ENCODE results near the gene HK1.

Gene HK1

DNA sequence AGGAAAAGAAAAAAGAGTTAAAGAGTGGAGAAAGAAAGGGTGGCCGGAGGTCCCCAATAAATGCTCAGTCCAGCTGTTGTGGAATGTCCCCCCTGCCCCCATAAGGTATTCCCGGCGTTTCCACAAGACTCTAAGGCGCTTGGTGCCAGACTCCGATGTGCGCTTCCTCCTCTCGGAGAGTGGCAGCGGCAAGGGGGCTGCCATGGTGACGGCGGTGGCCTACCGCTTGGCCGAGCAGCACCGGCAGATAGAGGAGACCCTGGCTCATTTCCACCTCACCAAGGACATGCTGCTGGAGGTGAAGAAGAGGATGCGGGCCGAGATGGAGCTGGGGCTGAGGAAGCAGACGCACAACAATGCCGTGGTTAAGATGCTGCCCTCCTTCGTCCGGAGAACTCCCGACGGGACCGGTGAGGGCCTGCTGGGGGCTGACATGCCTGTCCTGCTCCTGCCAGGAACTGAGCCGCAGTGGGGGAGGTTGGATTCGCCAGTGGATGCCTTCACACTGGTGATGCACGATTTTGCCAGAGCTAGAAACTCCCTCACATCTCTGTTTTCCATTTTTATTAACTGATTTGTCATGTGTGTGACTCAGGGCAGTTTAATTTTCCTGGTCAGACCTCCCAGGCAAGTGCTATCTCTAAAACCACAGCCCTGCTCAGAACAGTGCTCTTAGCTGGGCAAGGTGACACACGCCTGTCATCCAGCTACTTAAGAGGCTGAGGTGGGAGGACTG, 104.3 kb downstream of the HK1 start:
- DNase-seq = no peak

DNA sequence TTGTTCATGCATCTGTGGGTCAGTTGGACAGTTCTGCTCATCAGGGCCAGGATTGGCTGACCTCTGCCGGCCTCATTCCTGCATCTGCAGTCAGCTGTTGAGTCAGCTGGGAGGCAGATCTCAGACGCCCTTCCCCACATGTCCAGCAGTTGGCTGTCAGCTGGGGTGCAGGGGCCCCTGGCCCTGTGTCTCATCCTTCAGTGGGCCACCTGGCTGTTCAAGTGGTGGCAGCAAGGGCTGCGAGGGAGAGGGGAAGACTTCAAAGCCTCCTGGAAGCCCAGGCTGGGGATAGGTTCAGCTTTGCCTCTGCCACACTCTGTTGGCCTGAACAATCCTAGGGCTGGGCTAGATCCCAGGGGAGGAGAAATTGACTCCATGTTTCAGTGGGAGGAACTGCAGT, 105.3 kb downstream of the HK1 start:
- DNase-seq = no peak

DNA sequence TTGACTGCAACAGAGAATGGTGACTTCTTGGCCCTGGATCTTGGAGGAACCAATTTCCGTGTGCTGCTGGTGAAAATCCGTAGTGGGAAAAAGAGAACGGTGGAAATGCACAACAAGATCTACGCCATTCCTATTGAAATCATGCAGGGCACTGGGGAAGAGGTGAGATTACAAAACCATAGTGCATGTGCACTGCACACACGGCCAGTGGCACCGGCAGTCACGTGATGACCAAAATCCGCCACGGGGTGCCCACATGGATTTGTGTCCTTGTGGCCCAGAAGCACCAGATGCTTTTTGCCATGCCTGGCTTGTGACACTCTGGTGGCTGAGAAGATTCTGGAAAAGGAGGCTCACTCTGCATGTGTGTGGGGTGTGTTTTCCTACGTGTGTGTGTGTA, 106.0 kb downstream of the HK1 start:
- no peak for DNase-seq

DNA sequence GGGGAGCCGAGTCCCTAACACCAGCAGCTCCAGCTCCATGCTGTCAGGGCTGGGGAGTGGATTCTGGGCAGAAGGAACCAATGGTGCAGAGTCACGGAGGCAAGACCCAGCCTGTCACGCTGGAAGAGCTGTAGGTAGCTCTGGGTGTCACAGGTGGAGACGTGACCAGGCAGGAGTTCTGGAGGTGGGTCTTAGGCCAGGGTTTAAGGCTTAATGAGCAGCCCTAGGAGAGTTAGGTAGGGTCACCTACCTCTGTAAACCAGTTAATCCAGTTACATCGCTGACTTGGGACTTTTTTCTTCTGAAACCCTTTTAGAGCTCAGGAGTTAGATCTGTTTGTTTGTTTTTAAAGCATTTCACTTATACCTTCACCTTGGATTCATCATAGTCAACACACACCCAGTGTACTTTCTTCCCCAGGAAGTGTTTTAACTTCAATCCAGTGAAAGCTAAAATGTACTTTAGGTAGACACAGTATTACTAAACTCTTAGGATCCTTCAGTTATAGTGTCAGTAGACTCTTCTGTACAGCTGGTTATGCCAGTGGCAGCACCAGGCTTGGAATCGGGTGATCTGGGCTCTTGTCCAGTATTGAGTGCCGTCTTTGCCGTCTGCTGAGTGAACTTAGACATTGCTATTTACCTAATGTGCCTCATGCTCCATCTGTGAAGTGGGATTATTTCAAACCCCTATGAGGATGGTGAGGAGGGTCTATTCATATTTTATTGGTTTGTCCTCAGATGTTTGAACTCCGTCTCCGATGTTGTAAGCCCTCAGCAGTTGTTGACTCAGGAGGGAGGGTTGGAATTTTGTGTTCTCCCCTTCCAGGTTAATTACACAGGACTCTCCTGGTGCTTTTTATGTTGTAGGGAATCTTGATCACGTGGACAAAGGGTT, 107.4 kb downstream of the HK1 start:
- DNase-seq = no peak

DNA sequence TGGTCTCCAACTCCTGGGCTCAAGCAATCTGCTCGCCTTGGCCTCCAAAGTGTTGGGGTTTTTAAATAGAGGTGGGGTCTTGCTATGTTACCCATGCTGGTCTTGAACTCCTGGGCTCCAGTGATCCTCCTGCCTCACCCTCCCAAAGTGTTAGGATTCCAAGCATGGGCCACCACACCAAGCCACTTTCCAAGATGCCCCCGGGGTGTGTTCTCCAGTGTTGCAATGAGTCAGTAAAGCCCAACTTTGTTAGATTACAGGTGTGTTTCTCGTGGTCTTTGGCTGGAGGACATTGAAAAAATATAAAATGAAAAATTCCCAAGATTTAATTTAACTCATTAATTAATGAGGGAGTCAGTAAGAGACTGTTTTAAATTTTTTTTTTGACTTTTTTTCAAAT, 109.2 kb downstream of the HK1 start:
- DNase-seq = no peak

DNA sequence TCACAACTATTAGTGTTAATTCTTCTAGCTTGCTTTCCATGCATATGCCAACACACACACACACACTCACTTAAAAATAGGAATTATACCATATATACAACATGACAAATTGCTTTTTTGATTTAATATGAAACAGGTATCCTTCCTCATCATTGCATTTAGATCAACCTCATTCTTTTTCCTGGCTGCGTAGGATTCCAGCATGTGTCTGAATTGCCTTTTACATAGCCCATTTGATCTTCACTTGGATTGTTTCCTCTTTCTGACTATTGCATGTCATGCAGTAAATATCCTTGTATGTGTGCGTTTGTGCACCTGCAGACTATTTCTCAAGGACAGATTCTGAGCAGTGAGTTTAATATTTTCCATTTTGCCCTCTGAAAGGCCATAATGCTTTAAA, 110.2 kb downstream of the HK1 start:
- DNase-seq = no peak

DNA sequence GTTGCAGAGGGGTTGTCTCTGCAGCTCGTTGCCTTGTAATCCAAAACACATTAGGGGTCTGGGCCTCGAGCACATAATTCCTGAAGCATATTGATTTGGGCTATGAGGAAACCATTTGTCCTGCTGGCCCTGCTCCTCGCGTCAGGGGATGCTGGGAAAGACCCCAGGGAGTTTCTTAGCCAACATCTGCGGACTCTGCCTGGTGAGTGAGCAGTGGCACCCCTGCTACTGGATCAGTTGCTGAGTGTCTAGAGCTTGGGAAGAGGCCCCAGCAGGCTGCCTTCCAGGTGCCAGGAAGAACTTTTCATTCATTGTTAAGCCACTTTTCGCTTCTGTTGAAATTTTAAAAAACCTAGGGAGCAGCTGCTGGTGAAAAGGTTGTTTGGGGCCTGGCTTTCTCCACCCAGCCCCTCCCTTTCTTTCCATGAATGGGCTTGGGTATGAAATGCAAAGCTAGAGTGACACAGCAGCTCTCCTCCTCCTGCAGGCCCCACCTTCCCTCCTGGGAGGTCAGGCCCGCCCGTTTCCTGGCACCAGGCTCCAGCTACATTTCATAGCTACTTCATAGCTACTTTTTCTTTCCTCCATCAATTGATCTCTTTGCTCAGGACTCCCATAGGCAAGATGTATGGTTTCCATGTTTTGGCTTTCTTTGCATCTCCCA, 111.7 kb downstream of the HK1 start:
- DNase-seq = no peak

DNA sequence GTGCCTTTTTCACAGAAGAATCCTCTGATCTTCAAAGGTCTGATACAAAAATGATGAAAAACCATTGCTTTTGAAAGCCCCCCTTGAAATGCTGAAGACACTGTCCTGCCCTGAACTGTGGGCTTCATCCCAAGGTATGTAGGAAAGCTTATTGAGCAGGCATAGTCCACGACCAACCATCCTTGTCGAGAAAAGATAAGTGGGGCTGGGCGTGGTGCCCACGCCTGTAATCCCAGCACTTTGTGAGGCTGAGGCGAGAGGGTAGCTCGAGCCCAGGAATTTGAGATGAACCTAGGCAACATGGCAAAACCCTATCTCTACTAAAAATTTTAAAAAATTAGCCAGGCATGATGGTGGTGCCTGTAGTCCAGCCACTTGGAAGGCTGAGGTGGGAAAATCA, 112.9 kb downstream of the HK1 start:
- no peak for DNase-seq

DNA sequence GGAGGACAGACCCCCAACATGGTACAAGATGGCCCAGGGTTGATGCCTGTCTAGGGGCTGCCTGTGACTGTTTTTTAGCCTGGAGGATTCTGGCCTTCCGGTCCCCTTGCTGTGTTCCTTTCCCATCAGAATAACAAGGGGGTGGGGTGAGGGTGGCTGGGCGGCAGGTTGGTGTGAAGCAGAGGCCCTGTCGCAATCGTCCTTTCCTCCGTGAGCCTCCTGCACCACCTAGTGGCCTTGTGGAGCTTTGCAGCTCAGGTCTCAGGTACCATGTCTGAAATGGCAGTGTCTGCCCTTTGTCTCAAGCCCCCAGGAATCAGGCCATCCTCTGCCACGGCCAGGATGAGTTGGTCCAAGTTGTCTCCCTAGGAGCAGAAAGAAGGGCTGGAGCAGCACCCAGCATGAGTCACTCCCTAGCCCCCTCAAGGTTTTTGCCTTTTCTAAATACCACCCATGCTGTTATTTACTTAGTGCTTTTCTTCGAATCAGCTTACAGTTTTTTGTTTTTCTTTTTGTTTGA, 114.2 kb downstream of the HK1 start:
- peak; percentile 86 for DNase-seq

DNA sequence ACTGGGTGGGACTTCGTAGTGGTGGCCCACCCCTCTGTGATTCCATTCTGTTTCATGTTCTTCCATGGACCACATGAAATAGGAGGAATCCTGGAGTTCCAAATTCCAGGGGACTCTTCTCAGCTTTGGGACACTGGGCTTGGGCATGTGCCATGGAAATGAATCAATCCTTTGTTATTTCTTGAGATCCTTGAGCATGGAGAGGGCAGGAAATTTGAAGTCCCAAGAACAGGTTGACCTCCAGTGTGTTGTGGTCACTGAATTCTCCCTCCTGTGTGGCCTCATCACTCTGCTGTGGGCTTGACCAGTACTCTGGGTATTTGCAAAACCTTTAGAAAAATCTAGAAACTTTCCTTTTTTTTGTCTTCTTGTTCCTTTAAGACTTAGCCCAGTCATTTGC, 115.7 kb downstream of the HK1 start:
- no peak for DNase-seq

DNA sequence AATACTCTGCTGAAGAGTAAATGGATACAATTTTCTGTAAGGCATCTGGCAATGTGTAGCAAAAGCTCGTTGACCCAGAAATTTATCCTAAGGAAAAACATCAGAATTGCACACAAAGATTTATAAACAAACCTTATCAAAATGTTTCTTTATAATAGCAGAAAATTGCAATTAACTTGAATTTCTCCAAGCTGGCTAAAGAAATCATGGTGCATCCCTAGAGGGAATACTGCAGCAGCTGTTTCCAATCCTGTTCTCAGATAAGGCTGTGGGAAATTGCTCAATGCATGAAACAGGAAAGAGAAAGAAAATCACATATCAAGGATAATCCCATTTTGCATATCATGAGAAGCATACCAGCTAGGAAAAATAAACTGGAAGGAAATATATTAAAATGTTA, 119.7 kb downstream of the HK1 start:
- DNase-seq = no peak

DNA sequence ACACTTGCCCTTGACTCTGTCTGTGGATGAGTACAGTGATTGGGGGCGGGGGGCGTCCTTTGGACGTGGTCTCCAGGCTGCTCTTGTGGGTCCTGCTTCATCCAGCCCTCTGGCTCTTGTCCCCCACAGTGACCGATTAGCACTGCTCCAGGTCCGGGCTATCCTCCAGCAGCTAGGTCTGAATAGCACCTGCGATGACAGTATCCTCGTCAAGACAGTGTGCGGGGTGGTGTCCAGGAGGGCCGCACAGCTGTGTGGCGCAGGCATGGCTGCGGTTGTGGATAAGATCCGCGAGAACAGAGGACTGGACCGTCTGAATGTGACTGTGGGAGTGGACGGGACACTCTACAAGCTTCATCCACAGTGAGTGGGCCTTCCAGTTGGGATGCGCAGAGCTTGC, 120.2 kb downstream of the HK1 start:
- no peak for DNase-seq

DNA sequence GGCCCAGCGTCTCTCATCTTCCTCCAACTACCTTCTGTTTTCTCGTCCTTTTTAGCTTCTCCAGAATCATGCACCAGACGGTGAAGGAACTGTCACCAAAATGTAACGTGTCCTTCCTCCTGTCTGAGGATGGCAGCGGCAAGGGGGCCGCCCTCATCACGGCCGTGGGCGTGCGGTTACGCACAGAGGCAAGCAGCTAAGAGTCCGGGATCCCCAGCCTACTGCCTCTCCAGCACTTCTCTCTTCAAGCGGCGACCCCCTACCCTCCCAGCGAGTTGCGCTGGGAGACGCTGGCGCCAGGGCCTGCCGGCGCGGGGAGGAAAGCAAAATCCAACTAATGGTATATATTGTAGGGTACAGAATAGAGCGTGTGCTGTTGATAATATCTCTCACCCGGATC, 122.6 kb downstream of the HK1 start:
- no peak for DNase-seq

DNA sequence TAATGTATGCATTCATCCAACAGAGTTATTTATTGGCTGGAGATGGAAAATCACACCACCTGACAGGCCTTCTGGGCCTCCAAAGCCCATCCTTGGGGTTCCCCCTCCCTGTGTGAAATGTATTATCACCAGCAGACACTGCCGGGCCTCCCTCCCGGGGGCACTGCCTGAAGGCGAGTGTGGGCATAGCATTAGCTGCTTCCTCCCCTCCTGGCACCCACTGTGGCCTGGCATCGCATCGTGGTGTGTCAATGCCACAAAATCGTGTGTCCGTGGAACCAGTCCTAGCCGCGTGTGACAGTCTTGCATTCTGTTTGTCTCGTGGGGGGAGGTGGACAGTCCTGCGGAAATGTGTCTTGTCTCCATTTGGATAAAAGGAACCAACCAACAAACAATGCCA, 123.1 kb downstream of the HK1 start:
- no peak for DNase-seq

DNA sequence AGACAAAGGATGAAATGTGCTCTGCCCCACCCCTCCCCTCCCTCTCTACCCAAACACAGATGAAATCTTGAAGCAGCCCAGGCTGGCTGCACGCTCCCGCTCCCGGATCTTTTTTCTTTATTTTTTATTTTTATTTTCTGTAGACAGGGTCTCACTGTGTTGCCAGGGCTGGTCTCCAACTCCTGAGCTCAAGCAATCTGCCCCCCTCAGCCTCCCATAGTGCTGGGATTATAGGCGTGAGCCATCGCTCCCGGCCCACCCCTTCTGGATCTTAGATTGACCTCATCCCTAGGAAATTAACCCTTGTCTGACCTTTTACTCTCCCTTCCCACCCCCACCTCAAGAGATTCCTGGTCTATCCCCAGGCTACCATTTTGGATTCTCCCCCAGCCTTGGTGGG, 124.1 kb downstream of the HK1 start:
- DNase-seq = no peak

DNA sequence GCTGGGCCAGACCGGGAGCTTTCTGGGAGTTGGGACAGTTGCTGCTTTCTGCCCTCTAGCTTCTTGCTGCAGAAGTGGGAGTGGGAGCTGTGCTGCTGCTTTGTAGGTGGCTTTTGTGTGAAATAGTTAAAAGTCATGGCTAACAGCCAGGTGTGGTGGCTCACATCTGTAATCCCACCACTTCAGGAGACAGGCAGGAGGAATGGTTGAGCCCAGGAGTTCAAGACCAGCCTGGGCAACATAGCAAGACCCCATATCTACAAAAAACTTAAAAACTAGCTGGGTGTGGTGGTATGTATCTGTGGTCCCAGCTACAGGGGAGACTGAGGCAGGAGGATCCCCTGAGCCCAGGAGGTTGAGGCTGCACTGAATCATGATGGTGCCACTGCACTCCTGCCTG, 124.8 kb downstream of the HK1 start:
- DNase-seq = no peak

DNA sequence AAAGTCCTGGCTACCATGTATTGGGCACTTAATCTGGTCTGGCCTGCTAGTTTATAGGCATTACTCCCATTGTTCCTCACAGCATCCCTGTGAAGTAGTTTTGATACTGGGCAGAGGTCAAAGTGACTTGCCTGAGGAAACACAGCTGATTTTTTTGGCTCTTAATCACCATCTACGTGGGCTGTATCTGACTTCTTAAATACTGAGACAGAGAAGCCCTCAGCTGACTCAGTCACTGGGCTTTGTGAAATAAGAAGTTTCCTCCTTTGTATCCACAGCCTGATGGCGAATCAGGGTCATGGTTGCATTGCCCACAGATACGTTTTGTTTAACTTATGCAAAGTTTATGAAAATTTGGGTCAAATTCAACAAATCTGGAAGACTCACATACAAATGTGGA, 125.2 kb downstream of the HK1 start:
- DNase-seq = peak; percentile 73

DNA sequence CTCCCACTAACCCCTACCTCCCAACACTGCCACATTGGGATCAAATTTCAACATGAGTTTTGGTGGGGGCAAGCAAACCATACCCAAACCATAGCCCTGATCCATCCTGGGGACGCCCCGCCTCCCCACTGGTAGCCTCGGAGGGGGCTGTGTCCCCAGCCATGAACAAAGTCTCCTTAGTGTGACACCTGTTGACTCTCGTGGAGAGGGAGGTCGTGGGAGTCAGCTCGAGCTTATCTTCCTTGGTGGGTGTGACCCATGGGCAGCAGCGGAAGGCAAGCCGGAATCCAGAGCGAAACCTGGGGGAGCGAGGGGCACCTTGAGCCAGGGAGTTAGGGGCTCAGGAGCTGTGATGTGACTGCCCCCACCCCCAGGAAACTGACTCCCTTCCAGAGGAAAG, 126.5 kb downstream of the HK1 start:
- no peak for DNase-seq

DNA sequence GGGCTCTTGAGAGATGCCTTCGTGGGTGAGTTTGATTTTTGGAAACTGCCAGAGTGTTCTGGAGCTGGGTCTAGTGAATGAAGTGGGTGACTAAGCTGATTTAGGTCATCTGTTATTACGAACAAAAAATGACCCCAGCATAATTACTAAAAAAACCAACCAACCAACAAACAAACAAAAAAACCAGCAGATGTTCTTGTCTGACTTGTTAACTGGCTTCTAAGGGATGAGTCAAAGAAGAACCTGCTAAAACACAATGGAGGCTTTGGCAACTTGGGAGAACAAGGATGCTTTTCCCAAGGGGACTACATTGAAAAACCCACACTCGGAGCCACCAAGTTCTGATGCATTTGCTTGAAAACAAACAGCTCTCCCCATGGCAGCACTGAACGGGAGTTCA, 126.9 kb downstream of the HK1 start:
- DNase-seq = no peak

DNA sequence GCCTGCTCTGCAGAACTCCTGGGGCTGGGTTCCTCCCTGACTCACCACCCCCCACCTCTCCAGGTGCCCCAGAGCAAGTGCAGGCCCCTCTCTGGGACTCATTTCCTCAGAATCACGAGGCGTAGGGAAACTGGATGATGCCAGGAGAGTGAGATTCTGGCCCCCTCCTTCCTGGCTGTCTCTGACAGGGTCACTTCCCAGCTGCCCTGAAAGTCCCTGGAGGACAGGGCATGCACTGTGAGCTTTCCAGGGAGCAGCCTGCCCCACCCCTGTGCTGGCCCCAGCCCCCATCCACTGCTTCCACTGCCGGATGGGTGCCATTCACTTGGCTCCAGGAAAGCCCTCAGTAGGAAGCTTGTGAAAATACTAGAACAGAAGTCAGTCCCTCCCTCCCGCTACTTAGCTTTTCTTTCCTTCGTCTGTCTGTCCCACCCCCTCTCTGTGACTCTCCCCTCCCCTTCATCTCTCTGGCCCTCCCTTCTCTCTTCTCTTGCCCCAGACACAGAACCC, 128.1 kb downstream of the HK1 start:
- peak; percentile 28 for DNase-seq

DNA sequence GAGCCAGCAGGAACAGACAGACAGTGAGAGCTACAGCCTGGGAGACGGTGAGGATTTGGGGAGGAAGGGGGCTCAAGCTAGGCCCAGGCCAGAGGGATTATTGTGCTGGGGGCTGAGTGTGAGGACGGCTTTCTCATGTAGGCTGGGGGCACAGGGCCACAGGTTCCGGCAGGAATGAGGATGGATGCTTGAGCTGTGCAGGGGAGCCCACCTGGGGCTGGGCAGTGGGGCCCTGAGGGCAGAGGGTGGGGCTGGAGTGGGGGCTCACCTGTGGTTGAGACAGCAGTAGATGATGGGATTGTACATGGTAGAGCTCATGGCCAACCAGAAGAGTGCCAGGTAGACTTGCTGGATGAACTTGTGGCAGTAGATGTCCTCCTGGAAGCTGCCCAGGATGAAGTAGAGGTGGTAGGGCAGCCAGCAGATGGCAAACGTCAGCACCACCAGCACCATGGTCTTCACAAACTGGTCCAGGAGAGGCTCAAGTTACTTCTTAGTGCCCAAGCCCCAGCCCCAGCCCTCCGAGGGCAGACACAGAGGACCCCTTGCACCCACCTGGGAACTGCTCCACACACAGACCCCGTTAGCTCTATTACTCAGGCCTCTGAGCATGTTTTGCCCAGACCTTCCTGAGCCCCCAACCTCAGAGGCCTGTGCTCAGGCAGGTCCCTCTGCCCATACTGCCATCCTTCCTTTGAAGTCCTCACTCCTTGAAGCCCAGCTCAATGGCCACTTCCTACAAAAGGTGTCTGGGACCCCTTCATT, 128.7 kb downstream of the HK1 start:
- DNase-seq = no peak

DNA sequence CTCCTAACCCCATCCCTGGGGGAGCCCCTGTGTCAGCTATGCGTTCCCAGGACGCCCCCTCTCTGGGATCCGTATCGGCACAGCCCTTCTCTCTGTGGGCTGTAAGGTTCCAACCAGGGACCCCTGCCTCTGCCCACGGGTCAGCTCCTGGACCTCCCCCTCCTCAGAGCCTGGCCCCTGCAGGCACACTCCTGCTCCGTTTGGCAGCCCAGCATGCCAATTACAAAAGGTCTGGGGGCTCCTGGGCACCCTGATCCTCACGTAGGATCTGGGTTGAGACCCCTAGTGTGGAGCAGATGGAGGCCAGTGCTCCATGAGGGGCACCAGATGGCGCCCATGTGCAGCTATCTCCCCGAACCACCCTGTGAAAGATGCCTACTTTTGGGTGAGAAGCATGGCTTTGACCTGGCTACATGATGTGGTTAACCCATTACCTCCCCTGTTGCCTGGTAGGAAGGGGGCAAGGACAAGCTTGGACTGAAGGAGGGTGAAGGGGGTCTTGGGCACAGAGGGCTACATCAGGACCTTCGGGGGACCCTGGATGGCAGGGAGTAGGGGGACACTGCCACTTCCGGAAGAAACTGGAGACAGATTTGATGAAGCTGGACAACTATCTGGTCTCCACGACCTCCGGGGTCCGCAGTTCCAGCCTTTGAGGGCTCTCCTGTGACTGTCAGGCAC, 129.5 kb downstream of the HK1 start:
- no peak for DNase-seq
